Neural cell (in vitro differentiated cells): ENCODE measurements around the gene KRTAP20-1. TPM values are rescaled to one million over a fixed set of nuclear protein-coding genes. Genes with fewer than 3 reads are reported as not detected.

ENCODE experiments used
- H2AFZ ChIP-seq: fragments of 200-600, 300-800 bp; sonication (generic), shearing (Covaris generic); 2 replicates; pipeline ENCODE4 v1.6.0; 2014; ENCODE audit warnings: low read depth, mild to moderate bottlenecking, antibody characterized with exemption, low read length, moderate library complexity
- H3F3A ChIP-seq: fragments of 200-600 bp; shearing (Covaris generic); 2 replicates; pipeline ENCODE4 v1.6.1; 2016; ENCODE audit warnings: mild to moderate bottlenecking, moderate library complexity, mixed read lengths, antibody characterized with exemption, low read length; ENCODE audit not compliant: insufficient read depth, poor library complexity, severe bottlenecking
- H3K27ac ChIP-seq: fragments of 200-600, 300-800 bp; sonication (generic), shearing (Covaris generic); 2 replicates; pipeline ENCODE4 v1.5.1; 2014; ENCODE audit warnings: mild to moderate bottlenecking, low read length, moderate library complexity
- H3K27me3 ChIP-seq: fragments of 300-800, 200-600 bp; sonication (generic), shearing (Covaris generic); 2 replicates; pipeline ENCODE4 v1.6.0; 2014; ENCODE audit warnings: mild to moderate bottlenecking, low read depth, low read length, moderate library complexity; ENCODE audit not compliant: insufficient read depth
- H3K36me3 ChIP-seq: fragments of 300-800, 200-600 bp; sonication (generic), shearing (Covaris generic); 2 replicates; pipeline ENCODE4 v1.5.1; 2014; ENCODE audit warnings: mild to moderate bottlenecking, antibody characterized with exemption, low read length, moderate library complexity; ENCODE audit not compliant: insufficient read depth
- H3K4me2 ChIP-seq: fragments of 300-800, 200-600 bp; sonication (generic), shearing (Covaris generic); 2 replicates; pipeline ENCODE4 v1.6.0; 2014; ENCODE audit warnings: mild to moderate bottlenecking, low read length
- H3K4me3 ChIP-seq: fragments of 300-800, 200-600 bp; sonication (generic), shearing (Covaris generic); 2 replicates; pipeline ENCODE4 v1.5.1; 2014; ENCODE audit warnings: mild to moderate bottlenecking, low read length, moderate library complexity
- H3K79me2 ChIP-seq: fragments of 200-600 bp; shearing (Covaris generic); replicated peaks from 2 replicates; pipeline ENCODE4 v1.6.0; 2014; ENCODE audit warnings: mild to moderate bottlenecking, low read length, moderate library complexity; ENCODE audit not compliant: insufficient read depth
- H3K9ac ChIP-seq: fragments of 300-800, 200-600 bp; sonication (generic), shearing (Covaris generic); 2 replicates; pipeline ENCODE4 v1.6.1; 2016; ENCODE audit warnings: mild to moderate bottlenecking, low read length, mixed read lengths
- H3K9me2 ChIP-seq: fragments of 200-600 bp; shearing (Covaris generic); 2 replicates; pipeline ENCODE4 v1.6.1; 2016; ENCODE audit warnings: mild to moderate bottlenecking, low read length, mixed read lengths; ENCODE audit not compliant: insufficient read depth
- H3K9me3 ChIP-seq: fragments of 200-600, 300-800 bp; sonication (generic), shearing (Covaris generic); 2 replicates; pipeline ENCODE4 v1.6.1; 2016; ENCODE audit warnings: mild to moderate bottlenecking, mixed run types, low read length, moderate library complexity, mixed read lengths
- H4K20me1 ChIP-seq: fragments of 200-600 bp; shearing (Covaris generic); 2 replicates; pipeline ENCODE4 v1.6.1; 2016; ENCODE audit warnings: mild to moderate bottlenecking, mixed run types; ENCODE audit not compliant: insufficient read depth
- EP300 ChIP-seq: fragments of 450-650 bp; conservative IDR thresholded peaks from 2 replicates; pipeline ENCODE4 v1.6.1; 2014; ENCODE audit warnings: antibody characterized with exemption, mild to moderate bottlenecking, moderate library complexity; ENCODE audit not compliant: poor library complexity, severe bottlenecking
- EZH2 ChIP-seq: fragments of 200-600, 300-800 bp; shearing (Covaris generic), sonication (generic); IDR thresholded peaks from 2 replicates; pipeline ENCODE4 v1.6.1; 2014; ENCODE audit warnings: antibody characterized with exemption, low read length, borderline replicate concordance, mild to moderate bottlenecking; ENCODE audit not compliant: insufficient read depth, poor library complexity, severe bottlenecking
- MXI1 ChIP-seq: fragments of 450-650 bp; conservative IDR thresholded peaks from 2 replicates; pipeline ENCODE4 v1.6.1; 2014; ENCODE audit warnings: antibody characterized with exemption, mild to moderate bottlenecking; ENCODE audit not compliant: poor library complexity, severe bottlenecking
- POLR2AphosphoS5 ChIP-seq: IDR thresholded peaks from 2 replicates; pipeline ENCODE4 v1.6.1; 2012
- RAD21 ChIP-seq: fragments of 450-650 bp; conservative IDR thresholded peaks from 2 replicates; pipeline ENCODE4 v1.6.1; 2014; ENCODE audit warnings: antibody characterized with exemption, mild to moderate bottlenecking, moderate library complexity
- SMC3 ChIP-seq: fragments of 450-650 bp; conservative IDR thresholded peaks from 2 replicates; pipeline ENCODE4 v1.6.1; 2014; ENCODE audit warnings: antibody characterized with exemption, mild to moderate bottlenecking, moderate library complexity; ENCODE audit not compliant: poor library complexity
- TAF1 ChIP-seq: IDR thresholded peaks from 2 replicates; pipeline ENCODE4 v1.6.1; 2012; ENCODE audit warnings: low read depth
- polyA plus RNA-seq: library from polyadenylated mRNA; depleted of rRNA; stranded (reverse); fragments of >200 nt; gene quantifications from 2 replicates; pipeline ENCODE4 v1.2.3, GENCODE V29; 2014
- TF ChIP-seq, protein P1 (sequence below): IDR thresholded peaks from 2 replicates; pipeline ENCODE4 v1.6.1; 2012; ENCODE audit warnings: borderline replicate concordance
- TF ChIP-seq, protein P2 (sequence below): fragments of 450-650 bp; IDR thresholded peaks from 2 replicates; pipeline ENCODE4 v1.5.1; 2014; ENCODE audit warnings: antibody characterized with exemption, mild to moderate bottlenecking, moderate library complexity; ENCODE audit not compliant: poor library complexity, severe bottlenecking

Gene KRTAP20-1
- polyA plus RNA-seq, 1 donor from 2014 or later = not detected

DNA sequence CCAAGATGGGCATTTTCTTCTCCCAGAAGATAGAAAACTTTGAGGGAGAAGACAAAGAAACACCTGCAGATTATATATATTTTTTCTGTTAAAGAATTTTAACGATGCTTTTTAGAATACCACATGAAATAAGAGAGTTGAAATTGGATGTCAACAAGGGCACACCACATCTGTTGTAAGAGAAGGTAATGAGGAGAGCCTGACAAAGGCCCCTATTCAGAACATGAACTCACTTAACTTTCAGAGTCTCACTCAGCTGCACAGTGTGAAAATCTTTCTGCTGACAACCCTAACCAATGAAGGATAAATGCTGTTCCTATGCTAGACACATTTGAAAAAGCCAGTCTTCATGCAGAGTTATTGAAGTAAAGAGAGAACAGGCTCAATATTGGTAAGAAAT lies 33.4 kb upstream of the KRTAP20-1 start:
- no peaks in the 10 kb centered on the region for H3K79me2 ChIP-seq
- H3K9ac ChIP-seq = no peak overlapping the region
- no peaks in the 10 kb centered on the region for H3K9me2 ChIP-seq
- no peaks in the 10 kb centered on the region for H3F3A ChIP-seq
- no peak overlapping the region for H3K4me3 ChIP-seq
- H3K27ac ChIP-seq = no peak overlapping the region
- H3K4me2 ChIP-seq = no peak overlapping the region
- H3K36me3 ChIP-seq = no peaks in the 10 kb centered on the region
- H3K27me3 ChIP-seq = no peaks in the 10 kb centered on the region
- H3K9me3 ChIP-seq = no peaks in the 10 kb centered on the region
- no peaks in the 10 kb centered on the region for H4K20me1 ChIP-seq
- no peak overlapping the region for H2AFZ ChIP-seq
- TF ChIP-seq SMC3 (no peak), POLR2AphosphoS5 (peak; percentile 7)

DNA sequence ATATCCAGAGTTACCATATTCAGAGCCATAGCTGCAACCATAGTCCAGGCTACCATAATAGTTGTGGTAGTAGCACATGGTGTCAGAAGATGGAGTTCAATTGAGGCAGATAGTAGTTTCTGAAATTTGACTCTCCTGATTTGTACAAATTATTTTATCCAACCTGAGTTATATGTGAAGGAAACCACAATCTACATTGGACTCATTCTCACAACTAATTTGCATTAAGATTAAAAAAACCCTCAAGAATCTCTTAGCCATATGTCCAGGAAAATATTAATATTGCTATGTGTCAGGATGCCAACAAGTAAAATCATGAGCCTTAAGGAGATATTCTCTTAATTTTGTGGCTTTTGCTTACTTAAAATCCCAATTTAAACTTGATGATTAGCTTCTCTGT lies 25.9 kb upstream of the KRTAP20-1 start, which contains the start of gene KRTAP22-2:
Gene KRTAP22-2, minus strand, starts transcription at position 101 of the 400 bp plus-strand sequence.
- TF ChIP-seq MXI1 (no peak), TAF1 (no peak), EP300 (no peak), EZH2 (no peak), SMC3 (no peak), POLR2AphosphoS5 (no peak), RAD21 (no peak)
- TF ChIP-seq, protein P1, sequence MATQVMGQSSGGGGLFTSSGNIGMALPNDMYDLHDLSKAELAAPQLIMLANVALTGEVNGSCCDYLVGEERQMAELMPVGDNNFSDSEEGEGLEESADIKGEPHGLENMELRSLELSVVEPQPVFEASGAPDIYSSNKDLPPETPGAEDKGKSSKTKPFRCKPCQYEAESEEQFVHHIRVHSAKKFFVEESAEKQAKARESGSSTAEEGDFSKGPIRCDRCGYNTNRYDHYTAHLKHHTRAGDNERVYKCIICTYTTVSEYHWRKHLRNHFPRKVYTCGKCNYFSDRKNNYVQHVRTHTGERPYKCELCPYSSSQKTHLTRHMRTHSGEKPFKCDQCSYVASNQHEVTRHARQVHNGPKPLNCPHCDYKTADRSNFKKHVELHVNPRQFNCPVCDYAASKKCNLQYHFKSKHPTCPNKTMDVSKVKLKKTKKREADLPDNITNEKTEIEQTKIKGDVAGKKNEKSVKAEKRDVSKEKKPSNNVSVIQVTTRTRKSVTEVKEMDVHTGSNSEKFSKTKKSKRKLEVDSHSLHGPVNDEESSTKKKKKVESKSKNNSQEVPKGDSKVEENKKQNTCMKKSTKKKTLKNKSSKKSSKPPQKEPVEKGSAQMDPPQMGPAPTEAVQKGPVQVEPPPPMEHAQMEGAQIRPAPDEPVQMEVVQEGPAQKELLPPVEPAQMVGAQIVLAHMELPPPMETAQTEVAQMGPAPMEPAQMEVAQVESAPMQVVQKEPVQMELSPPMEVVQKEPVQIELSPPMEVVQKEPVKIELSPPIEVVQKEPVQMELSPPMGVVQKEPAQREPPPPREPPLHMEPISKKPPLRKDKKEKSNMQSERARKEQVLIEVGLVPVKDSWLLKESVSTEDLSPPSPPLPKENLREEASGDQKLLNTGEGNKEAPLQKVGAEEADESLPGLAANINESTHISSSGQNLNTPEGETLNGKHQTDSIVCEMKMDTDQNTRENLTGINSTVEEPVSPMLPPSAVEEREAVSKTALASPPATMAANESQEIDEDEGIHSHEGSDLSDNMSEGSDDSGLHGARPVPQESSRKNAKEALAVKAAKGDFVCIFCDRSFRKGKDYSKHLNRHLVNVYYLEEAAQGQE = no peak
- TF ChIP-seq, protein P2, sequence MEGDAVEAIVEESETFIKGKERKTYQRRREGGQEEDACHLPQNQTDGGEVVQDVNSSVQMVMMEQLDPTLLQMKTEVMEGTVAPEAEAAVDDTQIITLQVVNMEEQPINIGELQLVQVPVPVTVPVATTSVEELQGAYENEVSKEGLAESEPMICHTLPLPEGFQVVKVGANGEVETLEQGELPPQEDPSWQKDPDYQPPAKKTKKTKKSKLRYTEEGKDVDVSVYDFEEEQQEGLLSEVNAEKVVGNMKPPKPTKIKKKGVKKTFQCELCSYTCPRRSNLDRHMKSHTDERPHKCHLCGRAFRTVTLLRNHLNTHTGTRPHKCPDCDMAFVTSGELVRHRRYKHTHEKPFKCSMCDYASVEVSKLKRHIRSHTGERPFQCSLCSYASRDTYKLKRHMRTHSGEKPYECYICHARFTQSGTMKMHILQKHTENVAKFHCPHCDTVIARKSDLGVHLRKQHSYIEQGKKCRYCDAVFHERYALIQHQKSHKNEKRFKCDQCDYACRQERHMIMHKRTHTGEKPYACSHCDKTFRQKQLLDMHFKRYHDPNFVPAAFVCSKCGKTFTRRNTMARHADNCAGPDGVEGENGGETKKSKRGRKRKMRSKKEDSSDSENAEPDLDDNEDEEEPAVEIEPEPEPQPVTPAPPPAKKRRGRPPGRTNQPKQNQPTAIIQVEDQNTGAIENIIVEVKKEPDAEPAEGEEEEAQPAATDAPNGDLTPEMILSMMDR = no peak
- Histone ChIP-seq H3K4me3 (no peak within 1 kb of the TSS), H3K4me2 (no peak within 1 kb of the TSS), H3K27ac (no peak within 1 kb of the TSS), H3K36me3 (no peaks in the 10 kb centered on the region), H3F3A (no peaks in the 10 kb centered on the region), H3K79me2 (no peaks in the 10 kb centered on the region), H3K9ac (no peak within 1 kb of the TSS), H3K9me3 (no peaks in the 10 kb centered on the region), H3K9me2 (no peaks in the 10 kb centered on the region), H2AFZ (no peak within 1 kb of the TSS), H4K20me1 (no peaks in the 10 kb centered on the region), H3K27me3 (no peaks in the 10 kb centered on the region)

DNA sequence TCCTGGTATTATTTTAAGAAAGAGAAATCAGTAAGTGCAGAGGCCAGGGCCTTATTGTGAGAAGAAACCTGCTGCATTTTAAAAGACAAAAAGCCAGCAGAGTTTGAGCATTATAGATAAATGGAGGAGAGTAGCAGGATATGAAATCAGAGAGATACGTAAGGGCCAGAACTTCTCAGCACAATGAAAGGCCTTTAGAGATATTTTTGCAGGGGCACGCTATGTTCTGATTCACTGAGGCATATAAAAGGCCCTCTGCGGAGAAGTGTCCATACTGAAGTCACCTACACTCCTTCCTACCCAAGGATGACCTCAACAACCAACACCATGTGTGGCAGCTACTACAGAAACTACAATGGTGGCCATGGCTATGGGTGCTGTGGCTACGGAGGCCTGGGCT lies 24.1 kb upstream of the KRTAP20-1 start, which contains the start of gene KRTAP6-3:
Gene KRTAP6-3, plus strand, starts transcription at position 301 of the 400 bp plus-strand sequence. Its CDS starts 6 bp downstream, at position 307.
- no peak within 1 kb of the TSS for H3K4me3 ChIP-seq
- H4K20me1 ChIP-seq = no peaks in the 10 kb centered on the region
- H3K9me3 ChIP-seq = no peaks in the 10 kb centered on the region
- no peaks in the 10 kb centered on the region for H3K79me2 ChIP-seq
- no peaks in the 10 kb centered on the region for H3K9me2 ChIP-seq
- H3K27ac ChIP-seq = no peak within 1 kb of the TSS
- H3K27me3 ChIP-seq = no peaks in the 10 kb centered on the region
- no peak within 1 kb of the TSS for H3K9ac ChIP-seq
- no peak within 1 kb of the TSS for H2AFZ ChIP-seq
- no peaks in the 10 kb centered on the region for H3F3A ChIP-seq
- H3K4me2 ChIP-seq = no peak within 1 kb of the TSS
- no peaks in the 10 kb centered on the region for H3K36me3 ChIP-seq
- TF ChIP-seq SMC3 = no peak
- no peak for TF ChIP-seq POLR2AphosphoS5
- TF ChIP-seq MXI1 = no peak
- TF ChIP-seq RAD21 = no peak
- TF ChIP-seq, protein P1 = no peak
- TF ChIP-seq, protein P2 = no peak
